ENCODE data around the gene NAP1L2.
"Not testable (repeated sequence)": the region's sequence is repeated elsewhere in the genome, so short reads cannot be mapped to it uniquely, and the experiment has no call there.

Gene NAP1L2, protein sequence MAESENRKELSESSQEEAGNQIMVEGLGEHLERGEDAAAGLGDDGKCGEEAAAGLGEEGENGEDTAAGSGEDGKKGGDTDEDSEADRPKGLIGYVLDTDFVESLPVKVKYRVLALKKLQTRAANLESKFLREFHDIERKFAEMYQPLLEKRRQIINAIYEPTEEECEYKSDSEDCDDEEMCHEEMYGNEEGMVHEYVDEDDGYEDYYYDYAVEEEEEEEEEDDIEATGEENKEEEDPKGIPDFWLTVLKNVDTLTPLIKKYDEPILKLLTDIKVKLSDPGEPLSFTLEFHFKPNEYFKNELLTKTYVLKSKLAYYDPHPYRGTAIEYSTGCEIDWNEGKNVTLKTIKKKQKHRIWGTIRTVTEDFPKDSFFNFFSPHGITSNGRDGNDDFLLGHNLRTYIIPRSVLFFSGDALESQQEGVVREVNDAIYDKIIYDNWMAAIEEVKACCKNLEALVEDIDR

GRCh38 chrX:73214426-73215094 is at the start of gene NAP1L2:
TSS of gene NAP1L2 (minus strand) at chrX:73214851. CDS start at chrX:73214492, 359 bp downstream.
- peak; percentile 76 for DNase-seq (ENCODE audit: low spot score)

DNA sequence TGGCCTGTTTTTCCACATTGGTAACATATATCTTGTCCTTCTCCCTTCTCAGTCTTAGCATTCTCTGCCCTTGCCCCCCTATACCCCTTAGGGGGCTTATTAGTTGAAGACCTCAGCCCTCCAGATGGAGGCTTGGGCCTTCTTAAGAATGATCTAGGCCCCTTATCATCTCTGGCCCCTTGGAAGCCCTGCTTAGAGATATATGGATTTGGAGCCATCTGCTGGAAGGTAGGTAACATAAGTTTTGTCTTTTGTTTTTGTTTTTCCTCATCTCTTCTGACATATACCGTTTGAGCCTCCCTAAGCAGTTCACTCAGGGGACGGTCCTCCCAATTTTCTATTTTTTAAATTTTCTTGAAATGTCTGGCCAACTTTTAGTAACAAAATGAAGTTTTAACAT is 48.3 kb upstream of the NAP1L2 start:
- peak; percentile 20 for DNase-seq (ENCODE audit: low spot score)

GRCh38 chrX:73239242-73239641 is 24.6 kb upstream of the NAP1L2 start:
- DNase-seq (ENCODE audit: low spot score): no peak

GRCh38 chrX:73217621-73218020 is 3.0 kb upstream of the NAP1L2 start:
- DNase-seq (ENCODE audit: low spot score): no peak

DNA sequence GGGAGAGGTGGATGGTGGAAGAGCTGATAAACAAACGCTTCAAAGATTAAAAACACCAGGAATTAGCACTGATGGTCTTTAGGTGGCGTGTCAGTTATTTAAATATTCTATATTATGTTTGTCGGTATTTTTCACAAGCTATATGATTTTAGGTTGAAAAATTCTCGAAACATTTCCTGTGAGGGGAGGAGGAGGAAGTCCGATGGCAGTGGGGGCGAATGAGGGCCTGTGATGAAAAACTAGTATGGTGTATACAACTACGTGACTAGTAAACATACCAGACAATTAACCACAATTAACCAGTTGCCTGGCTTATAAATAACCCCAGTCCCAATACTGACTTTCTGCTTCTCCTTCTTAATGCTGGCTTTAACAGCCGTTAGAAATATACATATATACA is 595 bp upstream of the NAP1L2 start:
- no peak for DNase-seq (ENCODE audit: low spot score)

GRCh38 chrX:73213734-73214425 is 771 bp downstream of the NAP1L2 start:
- peak; percentile 1 for DNase-seq (ENCODE audit: low spot score)

- no peak for DNase-seq (ENCODE audit: low spot score)
Observed at GRCh38 chrX:73206366-73206765, 8.3 kb downstream of the NAP1L2 start.

DNA sequence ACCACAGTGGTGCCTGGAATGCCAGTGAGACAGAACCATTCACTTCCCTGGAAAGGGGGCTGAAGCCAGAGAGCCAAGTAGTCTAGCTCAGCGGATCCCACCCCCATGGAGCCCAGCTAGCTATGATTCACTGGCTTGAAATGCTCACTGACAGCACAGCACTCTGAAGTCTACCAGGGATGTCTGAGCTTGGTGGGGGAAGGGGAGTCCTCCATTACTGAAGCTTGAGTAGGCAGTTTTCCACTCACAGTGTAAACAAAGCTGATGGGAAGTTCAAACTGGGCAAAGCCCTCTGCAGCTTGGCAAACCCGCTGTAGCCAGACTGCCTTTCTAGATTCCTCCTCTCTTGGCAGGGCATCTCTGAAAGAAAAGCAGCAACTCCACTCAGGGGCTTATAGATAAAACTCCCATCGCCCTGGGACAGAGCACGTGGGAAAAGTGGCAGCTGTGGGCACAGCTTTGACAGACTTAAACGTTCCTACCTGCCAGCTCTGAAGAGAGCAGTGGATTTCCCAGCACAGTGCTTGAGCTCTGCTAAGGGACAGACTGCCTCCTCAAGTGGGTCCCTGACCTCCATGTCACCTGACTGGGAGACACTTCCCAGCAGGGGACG is 32.0 kb downstream of the NAP1L2 start:
- DNase-seq (ENCODE audit: low spot score): no peak

DNA sequence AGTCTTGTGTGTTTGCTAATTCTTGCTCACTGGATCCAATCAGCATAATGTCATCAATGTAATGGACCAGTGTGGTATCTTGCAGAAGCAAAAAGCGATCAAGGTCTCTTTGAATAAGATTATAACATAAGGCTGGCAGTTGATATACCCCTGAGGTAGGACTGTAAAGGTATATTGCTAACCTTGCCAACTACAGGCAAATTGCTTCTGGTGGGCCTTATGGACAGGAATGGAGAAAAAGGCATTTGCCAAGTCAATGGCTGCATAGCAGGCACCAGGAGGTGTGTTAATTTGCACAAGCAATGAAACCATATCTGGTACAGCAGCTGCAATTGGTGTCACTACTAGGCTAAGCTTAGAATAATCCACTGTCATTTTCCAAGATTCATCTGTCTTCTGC is 45.7 kb downstream of the NAP1L2 start:
- not testable (repeated sequence) for DNase-seq (ENCODE audit: low spot score)

All from kidney tubule cell (primary cell).